NCI-H2107 treated with DMSO at 0.1 percent for 48 hours (cell line): ENCODE measurements around the gene SFR1.
"Not testable (repeated sequence)": the region's sequence is repeated elsewhere in the genome, so short reads cannot be mapped to it uniquely, and the experiment has no call there.

Experiments
- DNase-seq: peaks from one replicate; lab custom pipeline; 2025; ENCODE audit not compliant: unreplicated experiment; lab: John Stamatoyannopoulos, UW

Gene SFR1

GRCh38 chr10:104170610-104171254, 48.8 kb downstream of the SFR1 start:
- DNase-seq, result no peak

DNA sequence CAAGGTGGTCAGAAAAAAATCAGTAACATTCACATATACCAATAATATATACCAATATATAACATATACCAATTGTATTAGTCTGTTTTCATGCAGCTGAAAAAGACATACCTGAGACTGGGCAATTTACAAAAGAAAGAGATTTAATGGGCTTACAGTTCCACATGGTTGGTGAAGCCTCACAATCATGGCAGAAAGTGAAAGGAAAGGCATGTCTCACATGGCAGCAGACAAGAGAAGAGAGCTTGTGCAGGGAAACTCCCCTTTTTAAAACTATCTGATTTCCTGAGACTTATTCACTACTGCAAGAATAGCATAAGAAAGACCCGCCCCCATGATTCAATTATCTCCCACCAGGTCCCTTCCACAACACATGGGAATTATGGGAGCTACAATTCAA, 52.2 kb downstream of the SFR1 start:
- DNase-seq, result not testable (repeated sequence)
